CD4-positive, alpha-beta T cell treated with Interleukin-15 for 1 hour (primary cell): ENCODE results near the gene TBX1.

ENCODE experiments used
- DNase-seq: peaks from one replicate; pipeline ENCODE4 v3.0.0-alpha.2; 2020

Gene TBX1

DNA sequence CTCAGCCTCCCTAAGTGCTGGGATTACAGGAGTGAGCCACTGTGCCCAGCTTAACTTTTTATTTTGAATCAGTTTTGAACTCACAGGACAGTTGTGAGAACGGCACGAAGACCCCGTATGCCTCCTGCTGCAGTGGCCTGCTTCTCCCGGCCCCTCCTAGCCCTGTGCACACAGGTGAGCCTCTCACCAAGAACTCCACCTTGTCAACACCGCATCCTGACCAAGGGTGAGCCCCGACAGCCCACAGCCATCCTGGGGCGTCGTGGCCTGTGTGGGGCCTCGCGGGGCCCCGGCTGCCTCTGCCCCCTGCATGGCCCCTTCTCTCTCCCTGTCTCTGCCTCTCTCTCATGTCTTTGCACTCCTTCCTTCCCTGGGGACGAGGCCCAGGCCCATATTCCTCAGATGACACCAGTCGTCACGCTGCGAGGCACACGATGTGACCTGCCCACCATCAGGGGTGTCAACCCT, 55.3 kb downstream of the TBX1 start:
- DNase-seq, result peak; percentile 13

DNA sequence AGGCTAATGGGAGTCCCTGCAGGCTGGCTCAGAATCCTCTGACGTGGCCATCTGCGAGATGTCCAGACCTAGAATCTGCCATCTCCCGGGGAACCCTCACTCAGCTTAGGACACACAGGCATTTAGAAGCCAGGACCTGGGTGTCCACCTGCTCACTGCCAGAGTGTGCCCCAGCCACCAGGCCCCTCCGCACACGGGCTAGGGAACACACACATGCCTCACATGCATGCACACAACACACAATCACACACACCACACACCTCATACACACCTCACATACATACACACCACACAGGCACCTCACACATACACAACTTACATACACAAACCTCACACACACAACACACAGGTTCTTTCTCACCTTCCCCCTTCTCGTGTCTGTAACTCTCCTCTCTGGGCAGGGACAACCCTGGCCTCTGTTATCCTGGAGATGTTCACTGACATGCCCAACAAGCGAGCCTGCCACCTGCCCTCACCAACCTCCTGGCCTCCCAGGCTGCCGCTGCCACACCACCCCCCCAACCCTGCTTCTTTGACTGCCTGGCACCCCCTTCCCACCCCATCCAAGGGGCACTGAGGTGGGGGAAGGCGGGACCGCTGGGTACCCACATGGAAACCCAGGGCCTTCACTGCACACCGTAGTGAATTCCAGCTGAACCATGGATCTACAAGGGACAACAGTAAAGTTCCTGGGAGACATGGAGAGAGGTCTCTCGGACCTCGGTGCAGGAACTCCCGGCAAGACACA, 56.0 kb downstream of the TBX1 start:
- DNase-seq, result no peak
